Neural crest cell (in vitro differentiated cells): ENCODE results near the gene CSF1R. TPM values are rescaled to one million over a fixed set of nuclear protein-coding genes. Genes with fewer than 3 reads are reported as not detected.
A peak's percentile ranks its signal among the peaks of the same experiment; 100 is the strongest.

ENCODE experiments used
- DNase-seq: peaks from one replicate; pipeline ENCODE4 v3.0.0; 2021; ENCODE audit warnings: low read depth, mixed read lengths, low spot score
- H3K27ac Mint-ChIP-seq: one replicate; pipeline ENCODE4 v1.8.0; 2021; ENCODE audit warnings: mild to moderate bottlenecking, mixed read lengths; ENCODE audit not compliant: unreplicated experiment
- H3K27me3 Mint-ChIP-seq: 2 replicates; pipeline ENCODE4 v1.8.0; 2021; ENCODE audit warnings: low read depth, mild to moderate bottlenecking, mixed read lengths
- H3K36me3 Mint-ChIP-seq: 2 replicates; pipeline ENCODE4 v1.8.0; 2021; ENCODE audit warnings: low read depth, mild to moderate bottlenecking, mixed read lengths
- H3K4me1 Mint-ChIP-seq: 2 replicates; pipeline ENCODE4 v1.8.0; 2021; ENCODE audit warnings: mixed read lengths
- H3K4me3 Mint-ChIP-seq: one replicate; pipeline ENCODE4 v1.8.0; 2021; ENCODE audit warnings: mild to moderate bottlenecking, mixed read lengths
- H3K9me3 Mint-ChIP-seq: 2 replicates; pipeline ENCODE4 v1.8.0; 2021; ENCODE audit warnings: mixed read lengths
- total RNA-seq: library from RNA; stranded (reverse); gene quantifications from 2 replicates; pipeline ENCODE4 v1.2.1, GENCODE V29; 2021
- TF ChIP-seq, protein P1 (sequence below): fragments of 200-600 bp; sonication (generic); conservative IDR thresholded peaks from 2 replicates; pipeline ENCODE4 v1.5.0; 2021; ENCODE audit warnings: antibody characterized with exemption, mild to moderate bottlenecking

The CSF1R gene
- total RNA-seq, 1 donor from 2014 or later, result not detected

- H3K27me3 Mint-ChIP-seq, result peaks cover 2% of the 10 kb centered on the region
- H3K9me3 Mint-ChIP-seq, result no peaks in the 10 kb centered on the region
- DNase-seq, result no peak
- no peaks in the 10 kb centered on the region for H3K36me3 Mint-ChIP-seq
- H3K4me3 Mint-ChIP-seq, result no peak overlapping the region
- no peak overlapping the region for H3K27ac Mint-ChIP-seq
- TF ChIP-seq, protein P1, sequence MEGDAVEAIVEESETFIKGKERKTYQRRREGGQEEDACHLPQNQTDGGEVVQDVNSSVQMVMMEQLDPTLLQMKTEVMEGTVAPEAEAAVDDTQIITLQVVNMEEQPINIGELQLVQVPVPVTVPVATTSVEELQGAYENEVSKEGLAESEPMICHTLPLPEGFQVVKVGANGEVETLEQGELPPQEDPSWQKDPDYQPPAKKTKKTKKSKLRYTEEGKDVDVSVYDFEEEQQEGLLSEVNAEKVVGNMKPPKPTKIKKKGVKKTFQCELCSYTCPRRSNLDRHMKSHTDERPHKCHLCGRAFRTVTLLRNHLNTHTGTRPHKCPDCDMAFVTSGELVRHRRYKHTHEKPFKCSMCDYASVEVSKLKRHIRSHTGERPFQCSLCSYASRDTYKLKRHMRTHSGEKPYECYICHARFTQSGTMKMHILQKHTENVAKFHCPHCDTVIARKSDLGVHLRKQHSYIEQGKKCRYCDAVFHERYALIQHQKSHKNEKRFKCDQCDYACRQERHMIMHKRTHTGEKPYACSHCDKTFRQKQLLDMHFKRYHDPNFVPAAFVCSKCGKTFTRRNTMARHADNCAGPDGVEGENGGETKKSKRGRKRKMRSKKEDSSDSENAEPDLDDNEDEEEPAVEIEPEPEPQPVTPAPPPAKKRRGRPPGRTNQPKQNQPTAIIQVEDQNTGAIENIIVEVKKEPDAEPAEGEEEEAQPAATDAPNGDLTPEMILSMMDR, result no peak
- H3K4me1 Mint-ChIP-seq, result peaks cover 11% of the 10 kb centered on the region
Observed at GRCh38 chr5:150105928-150106615, 19.7 kb upstream of the CSF1R start.

- peaks cover 2% of the 10 kb centered on the region for H3K27me3 Mint-ChIP-seq
- no peak overlapping the region for H3K27ac Mint-ChIP-seq
- H3K9me3 Mint-ChIP-seq, result peaks cover under 1% of the 10 kb centered on the region
- no peaks in the 10 kb centered on the region for H3K36me3 Mint-ChIP-seq
- no peak overlapping the region for H3K4me3 Mint-ChIP-seq
- DNase-seq, result no peak
- TF ChIP-seq, protein P1, result no peak
- H3K4me1 Mint-ChIP-seq, result peaks cover 7% of the 10 kb centered on the region
Observed at GRCh38 chr5:150104550-150104870, 18.2 kb upstream of the CSF1R start.

- Mint-ChIP-seq H3K27me3 (peaks cover 6% of the 10 kb centered on the region), H3K9me3 (peaks cover 2% of the 10 kb centered on the region), H3K27ac (peak overlapping the region; percentile 54), H3K4me1 (peaks cover 7% of the 10 kb centered on the region), H3K4me3 (no peak overlapping the region), H3K36me3 (no peaks in the 10 kb centered on the region)
- no peak for DNase-seq
- TF ChIP-seq, protein P1, result no peak
Observed at GRCh38 chr5:150103678-150104549, 17.6 kb upstream of the CSF1R start.

DNA sequence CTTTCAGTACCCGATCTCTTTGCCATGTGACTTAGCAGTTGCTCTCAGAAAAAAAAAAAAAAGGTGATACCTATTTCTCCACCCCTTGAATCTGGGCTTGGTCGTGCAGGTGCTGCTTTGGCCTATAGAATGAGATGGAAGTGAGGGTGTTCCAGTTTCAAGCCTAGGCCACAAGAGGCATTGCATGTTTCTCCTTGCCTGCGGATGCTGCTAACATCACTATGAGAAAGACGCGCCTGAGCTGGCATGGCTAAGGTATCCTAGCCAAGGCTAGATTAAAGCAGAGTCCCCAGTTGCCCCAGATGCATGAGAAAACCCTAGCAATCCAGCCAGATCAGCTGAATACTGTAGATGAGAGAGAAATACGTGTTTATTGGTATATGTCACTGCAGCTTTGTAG is 14.7 kb upstream of the CSF1R start:
- Mint-ChIP-seq H3K9me3 (peaks cover 2% of the 10 kb centered on the region), H3K27ac (no peak overlapping the region), H3K36me3 (no peaks in the 10 kb centered on the region), H3K4me1 (no peaks in the 10 kb centered on the region), H3K27me3 (peaks cover 20% of the 10 kb centered on the region), H3K4me3 (no peak overlapping the region)
- DNase-seq, result no peak
- TF ChIP-seq, protein P1, result no peak

- no peak overlapping the region for H3K4me3 Mint-ChIP-seq
- no peaks in the 10 kb centered on the region for H3K4me1 Mint-ChIP-seq
- H3K36me3 Mint-ChIP-seq, result no peaks in the 10 kb centered on the region
- TF ChIP-seq, protein P1, result no peak
- peaks cover 31% of the 10 kb centered on the region for H3K27me3 Mint-ChIP-seq
- no peak for DNase-seq
- H3K27ac Mint-ChIP-seq, result no peak overlapping the region
- peaks cover 2% of the 10 kb centered on the region for H3K9me3 Mint-ChIP-seq
Observed at GRCh38 chr5:150097152-150097551, 10.8 kb upstream of the CSF1R start.
